KMS-11 (cell line): Measurements from ENCODE around the gene HOXD8.

Source experiments
- H2AFZ ChIP-seq: fragments of 200-600 bp; sonication (generic); 2 replicates; pipeline ENCODE4 v1.6.1; 2016; ENCODE audit warnings: antibody characterized with exemption, mixed run types, low read depth
- H3K27ac ChIP-seq: fragments of 200-600 bp; sonication (generic); 2 replicates; pipeline ENCODE4 v1.6.1; 2016; ENCODE audit warnings: mild to moderate bottlenecking, mixed run types
- H3K27me3 ChIP-seq: fragments of 200-600 bp; sonication (generic); 2 replicates; pipeline ENCODE4 v1.6.1; 2017; ENCODE audit warnings: mild to moderate bottlenecking, low read depth, mixed run types, moderate library complexity; ENCODE audit not compliant: insufficient read depth
- H3K36me3 ChIP-seq: fragments of 200-600 bp; sonication (generic); 2 replicates; pipeline ENCODE4 v1.6.1; 2017; ENCODE audit warnings: mild to moderate bottlenecking, mixed run types; ENCODE audit not compliant: insufficient read depth
- H3K4me1 ChIP-seq: fragments of 200-600 bp; sonication (generic); 2 replicates; pipeline ENCODE4 v1.6.1; 2016; ENCODE audit warnings: mild to moderate bottlenecking, low read depth, mixed run types; ENCODE audit not compliant: poor library complexity, severe bottlenecking
- H3K4me2 ChIP-seq: fragments of 200-600 bp; sonication (generic); 2 replicates; pipeline ENCODE4 v1.7.0; 2016; ENCODE audit warnings: mild to moderate bottlenecking, mixed run types
- H3K4me3 ChIP-seq: fragments of 200-600 bp; sonication (generic); IDR thresholded peaks from 2 replicates; pipeline ENCODE4 v1.6.1; 2017; ENCODE audit warnings: low read depth, low read length, mixed read lengths; ENCODE audit not compliant: insufficient read depth
- H3K79me2 ChIP-seq: fragments of 200-600 bp; sonication (generic); 2 replicates; pipeline ENCODE4 v1.6.1; 2016; ENCODE audit warnings: low read depth, mixed run types; ENCODE audit not compliant: insufficient read depth
- H3K9ac ChIP-seq: fragments of 200-600 bp; sonication (generic); 2 replicates; pipeline ENCODE4 v1.6.1; 2016; ENCODE audit warnings: mild to moderate bottlenecking, mixed run types
- H4K20me1 ChIP-seq: fragments of 200-600 bp; sonication (generic); 2 replicates; pipeline ENCODE4 v1.6.1; 2016; ENCODE audit warnings: mild to moderate bottlenecking, mixed run types; ENCODE audit not compliant: insufficient read depth
- TF ChIP-seq, protein P1 (sequence below): fragments of 200-600 bp; sonication (generic); conservative IDR thresholded peaks from 2 replicates; pipeline ENCODE4 v1.6.1; 2017; ENCODE audit warnings: low read depth, mild to moderate bottlenecking, antibody characterized with exemption, low read length, moderate library complexity, mixed read lengths

The HOXD8 gene

DNA sequence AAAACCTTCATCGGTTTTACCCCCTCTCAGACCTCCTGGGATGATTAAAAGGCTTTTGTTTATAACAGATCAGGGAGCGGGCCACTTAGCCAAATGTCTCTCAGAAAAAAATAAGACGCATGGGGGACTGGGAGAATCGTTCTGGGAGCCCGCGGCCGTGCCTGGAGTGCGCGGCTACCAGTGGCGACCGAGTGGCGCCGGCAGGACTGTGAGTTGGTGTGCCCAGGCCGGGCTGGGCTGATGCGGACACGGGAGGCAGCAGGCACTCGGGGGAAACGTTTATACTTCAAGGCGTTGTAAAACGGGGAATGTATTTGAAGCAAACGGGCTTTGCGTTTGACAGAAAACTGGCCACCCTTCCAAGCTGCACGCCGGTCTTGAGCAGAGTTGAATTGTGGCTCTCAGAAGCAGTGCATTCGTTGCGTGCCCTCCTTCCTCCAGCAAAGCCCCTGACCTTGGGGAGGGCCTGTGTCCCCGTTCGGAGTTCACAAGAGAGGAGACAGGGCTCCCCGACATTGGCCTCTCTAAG is 17.6 kb upstream of the HOXD8 start:
- no peak overlapping the region for H3K27ac ChIP-seq
- H3K36me3 ChIP-seq = no peaks in the 10 kb centered on the region
- H3K79me2 ChIP-seq = no peaks in the 10 kb centered on the region
- H4K20me1 ChIP-seq = no peaks in the 10 kb centered on the region
- H3K27me3 ChIP-seq = no peaks in the 10 kb centered on the region
- TF ChIP-seq, protein P1, sequence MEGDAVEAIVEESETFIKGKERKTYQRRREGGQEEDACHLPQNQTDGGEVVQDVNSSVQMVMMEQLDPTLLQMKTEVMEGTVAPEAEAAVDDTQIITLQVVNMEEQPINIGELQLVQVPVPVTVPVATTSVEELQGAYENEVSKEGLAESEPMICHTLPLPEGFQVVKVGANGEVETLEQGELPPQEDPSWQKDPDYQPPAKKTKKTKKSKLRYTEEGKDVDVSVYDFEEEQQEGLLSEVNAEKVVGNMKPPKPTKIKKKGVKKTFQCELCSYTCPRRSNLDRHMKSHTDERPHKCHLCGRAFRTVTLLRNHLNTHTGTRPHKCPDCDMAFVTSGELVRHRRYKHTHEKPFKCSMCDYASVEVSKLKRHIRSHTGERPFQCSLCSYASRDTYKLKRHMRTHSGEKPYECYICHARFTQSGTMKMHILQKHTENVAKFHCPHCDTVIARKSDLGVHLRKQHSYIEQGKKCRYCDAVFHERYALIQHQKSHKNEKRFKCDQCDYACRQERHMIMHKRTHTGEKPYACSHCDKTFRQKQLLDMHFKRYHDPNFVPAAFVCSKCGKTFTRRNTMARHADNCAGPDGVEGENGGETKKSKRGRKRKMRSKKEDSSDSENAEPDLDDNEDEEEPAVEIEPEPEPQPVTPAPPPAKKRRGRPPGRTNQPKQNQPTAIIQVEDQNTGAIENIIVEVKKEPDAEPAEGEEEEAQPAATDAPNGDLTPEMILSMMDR = no peak
- no peak overlapping the region for H3K4me3 ChIP-seq
- H3K4me2 ChIP-seq = no peak overlapping the region
- no peak overlapping the region for H3K9ac ChIP-seq
- H3K4me1 ChIP-seq = no peaks in the 10 kb centered on the region
- no peak overlapping the region for H2AFZ ChIP-seq

DNA sequence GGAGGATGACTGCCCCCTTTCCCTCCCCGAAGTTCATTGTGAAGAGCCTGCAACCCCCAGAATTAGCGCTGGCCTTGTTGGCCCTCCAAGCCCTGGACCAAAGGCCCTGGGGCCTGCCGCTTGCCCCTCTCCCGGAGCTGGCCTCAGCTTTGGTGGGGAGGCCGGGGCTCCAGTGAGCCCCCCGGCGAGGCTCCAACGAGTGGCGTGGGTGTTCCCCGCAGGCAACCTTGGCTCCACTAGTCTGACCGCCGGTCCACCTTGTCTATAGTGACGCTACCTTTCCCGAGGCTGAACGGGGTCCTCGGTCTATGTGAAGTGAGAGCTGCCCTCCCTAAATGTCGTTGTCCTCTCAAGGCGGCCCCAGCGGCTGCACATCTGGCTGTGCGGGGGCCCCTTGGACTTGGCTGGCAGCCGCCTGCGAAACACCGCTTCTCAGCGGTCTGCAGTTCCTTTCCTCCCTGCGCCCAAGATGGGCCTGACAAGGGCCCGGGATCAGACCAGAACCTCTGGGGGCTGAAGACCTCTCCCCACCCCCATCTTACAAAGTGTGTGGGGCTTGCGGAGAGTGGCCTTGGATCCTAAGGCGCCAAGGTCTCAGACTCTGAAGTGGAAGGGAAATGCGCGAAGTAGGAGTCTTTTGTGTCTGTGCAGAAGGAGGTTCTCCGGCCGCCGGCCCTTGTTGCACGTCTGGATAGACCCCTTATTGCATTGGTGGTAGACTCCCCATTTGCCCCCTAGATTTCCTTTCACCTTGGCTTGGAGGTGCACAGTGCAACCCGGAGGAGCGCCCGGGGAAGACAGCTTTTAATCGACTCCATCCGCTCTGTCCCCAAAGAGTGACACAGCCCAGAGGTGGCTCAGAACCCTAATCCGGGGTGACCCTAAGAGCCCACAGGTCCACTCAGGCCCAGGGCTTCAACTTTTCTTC is 16.9 kb upstream of the HOXD8 start:
- Histone ChIP-seq H3K27me3 (no peaks in the 10 kb centered on the region), H3K4me1 (no peaks in the 10 kb centered on the region), H3K4me3 (no peak overlapping the region), H4K20me1 (no peaks in the 10 kb centered on the region), H3K9ac (no peak overlapping the region), H3K36me3 (no peaks in the 10 kb centered on the region), H2AFZ (no peak overlapping the region), H3K79me2 (no peaks in the 10 kb centered on the region), H3K27ac (no peak overlapping the region), H3K4me2 (no peak overlapping the region)
- TF ChIP-seq, protein P1 = no peak

DNA sequence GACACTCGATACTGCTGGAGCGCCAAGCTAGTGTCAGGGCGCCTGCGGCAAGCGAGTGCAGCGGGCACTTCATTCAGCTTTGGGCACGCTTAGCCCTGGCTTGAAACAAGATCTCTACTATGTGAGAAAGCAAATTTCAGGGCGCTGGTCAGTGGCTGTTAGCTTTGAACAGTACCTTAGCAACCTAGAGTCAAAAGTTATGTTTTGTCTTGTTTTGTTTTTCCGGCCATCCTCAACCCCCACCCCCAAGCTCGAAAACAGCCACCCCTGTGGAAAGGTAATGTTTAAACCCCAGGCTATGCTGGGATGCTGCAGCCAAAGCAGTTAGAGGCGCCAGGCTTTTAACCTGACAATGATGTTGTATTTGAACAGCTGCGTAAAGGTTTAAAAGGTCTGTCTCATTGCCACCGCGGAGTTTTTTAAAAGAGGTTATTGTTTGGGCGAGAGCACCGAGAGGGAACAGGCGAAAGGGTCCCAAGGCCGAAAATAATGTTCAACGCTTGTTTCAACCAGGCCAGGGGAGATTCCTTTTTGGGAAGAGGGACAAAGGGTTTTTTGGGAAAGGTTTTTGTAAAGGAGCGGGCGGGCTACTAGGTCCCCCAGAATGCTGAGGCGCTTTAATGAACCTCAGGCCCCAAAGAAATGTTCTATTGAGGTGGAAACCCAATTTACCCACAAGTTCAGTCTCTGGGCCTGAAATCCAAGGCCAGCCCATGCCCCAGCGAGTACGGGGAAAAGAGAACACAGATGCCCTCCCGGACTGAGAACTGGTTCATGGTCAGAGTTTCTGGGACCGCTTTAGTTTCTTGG is 15.2 kb upstream of the HOXD8 start:
- Histone ChIP-seq H3K9ac (no peak overlapping the region), H2AFZ (no peak overlapping the region), H3K27ac (no peak overlapping the region), H3K36me3 (no peaks in the 10 kb centered on the region), H3K4me2 (no peak overlapping the region), H4K20me1 (no peaks in the 10 kb centered on the region), H3K4me1 (no peaks in the 10 kb centered on the region), H3K4me3 (no peak overlapping the region), H3K27me3 (no peaks in the 10 kb centered on the region), H3K79me2 (no peaks in the 10 kb centered on the region)
- TF ChIP-seq, protein P1 = no peak

DNA sequence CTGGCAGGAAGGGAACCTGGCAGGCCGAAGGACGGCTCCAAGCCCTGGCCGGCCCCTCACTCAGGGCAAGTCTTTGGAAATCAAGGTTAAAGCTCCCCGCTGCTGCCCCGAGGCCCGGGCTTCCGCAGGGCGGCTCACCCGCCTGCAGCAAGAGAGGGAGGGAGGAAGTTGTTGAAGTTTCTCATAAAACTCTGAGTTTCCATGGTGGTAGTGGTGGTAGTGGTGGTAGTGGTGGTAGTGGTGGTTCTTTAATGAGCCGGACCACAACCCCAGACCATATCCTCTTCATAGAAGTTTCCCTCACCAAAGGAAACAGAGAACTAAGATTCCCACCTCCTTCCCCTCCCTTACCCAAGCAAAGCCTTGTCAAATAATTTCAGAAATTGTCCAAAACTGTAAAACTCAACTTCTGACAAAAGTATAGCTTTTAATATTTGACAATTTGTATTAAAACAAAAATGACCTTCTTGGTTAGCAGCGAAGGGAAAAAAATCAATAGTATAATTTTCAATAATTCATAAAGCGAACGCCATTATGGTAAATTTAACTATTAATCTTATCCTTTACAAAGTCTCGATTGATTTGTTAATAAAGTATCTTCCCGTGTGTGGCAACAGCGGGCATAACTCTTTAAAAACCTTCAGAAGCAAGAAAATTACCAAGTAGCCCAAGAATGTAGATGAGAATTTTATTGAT is 14.4 kb upstream of the HOXD8 start:
- Histone ChIP-seq H3K27me3 (no peaks in the 10 kb centered on the region), H3K79me2 (no peaks in the 10 kb centered on the region), H3K36me3 (no peaks in the 10 kb centered on the region), H2AFZ (no peak overlapping the region), H3K4me1 (no peaks in the 10 kb centered on the region), H3K9ac (no peak overlapping the region), H3K27ac (no peak overlapping the region), H3K4me2 (no peak overlapping the region), H4K20me1 (no peaks in the 10 kb centered on the region), H3K4me3 (no peak overlapping the region)
- TF ChIP-seq, protein P1 = no peak
